Ureter (tissue), 1 donor: Measurements from ENCODE around the gene MAML3. TPM values are rescaled to one million over a fixed set of nuclear protein-coding genes. Genes with fewer than 3 reads are reported as not detected.

Source experiments
- DNase-seq: peaks from one replicate; pipeline ENCODE4 v3.0.0-alpha.2; 2020; ENCODE audit warnings: low spot score
- total RNA-seq: library from RNA; stranded (reverse); gene quantifications from one replicate; pipeline ENCODE4 v1.2.4, GENCODE V29; 2023
- donor health status: DM: yes; HTN: yes; CAD: no.

The MAML3 gene
- total RNA-seq, 1 donor from 2014 or later: 23.4 TPM

GRCh38 chr4:139843641-139844040 lies 310.3 kb downstream of the MAML3 start:
- DNase-seq: no peak

GRCh38 chr4:139841464-139842195 lies 312.4 kb downstream of the MAML3 start:
- DNase-seq: no peak

GRCh38 chr4:139840773-139841172 lies 313.2 kb downstream of the MAML3 start:
- no peak for DNase-seq

GRCh38 chr4:139839403-139840031 lies 314.5 kb downstream of the MAML3 start:
- no peak for DNase-seq

GRCh38 chr4:139838811-139839210 lies 315.2 kb downstream of the MAML3 start:
- no peak for DNase-seq

GRCh38 chr4:139834981-139835391 lies 319.0 kb downstream of the MAML3 start:
- DNase-seq: no peak

- no peak for DNase-seq
Observed at GRCh38 chr4:139834226-139834662, 319.7 kb downstream of the MAML3 start.

- no peak for DNase-seq
Observed at GRCh38 chr4:139833151-139833910, 320.7 kb downstream of the MAML3 start.

GRCh38 chr4:139828966-139829664 lies 324.9 kb downstream of the MAML3 start:
- no peak for DNase-seq

- DNase-seq: no peak
Observed at GRCh38 chr4:139826426-139826825, 327.6 kb downstream of the MAML3 start.

GRCh38 chr4:139825523-139826014 lies 328.4 kb downstream of the MAML3 start:
- no peak for DNase-seq

GRCh38 chr4:139824882-139825522 lies 329.0 kb downstream of the MAML3 start:
- no peak for DNase-seq

- DNase-seq: no peak
Observed at GRCh38 chr4:139823746-139824145, 330.2 kb downstream of the MAML3 start.

- no peak for DNase-seq
Observed at GRCh38 chr4:139823345-139823744, 330.6 kb downstream of the MAML3 start.

- DNase-seq: no peak
Observed at GRCh38 chr4:139822391-139822790, 331.6 kb downstream of the MAML3 start.

- DNase-seq: no peak
Observed at GRCh38 chr4:139819082-139819481, 334.9 kb downstream of the MAML3 start.

- no peak for DNase-seq
Observed at GRCh38 chr4:139817657-139818452, 336.1 kb downstream of the MAML3 start.

GRCh38 chr4:139816856-139817255 lies 337.1 kb downstream of the MAML3 start:
- DNase-seq: no peak

- DNase-seq: peak; percentile 47
Observed at GRCh38 chr4:139815778-139816601, 338.0 kb downstream of the MAML3 start.
